NOMO-1 treated with DMSO at 0.1 percent for 48 hours (cell line): ENCODE data around the gene AATF.

Experiments
- DNase-seq: peaks from one replicate; lab custom pipeline; 2025; ENCODE audit not compliant: unreplicated experiment; lab: John Stamatoyannopoulos, UW

Gene AATF

GRCh38 chr17:37043201-37043600 lies 94.4 kb downstream of the AATF start:
- no peak for DNase-seq

- DNase-seq, result no peak
Measured at GRCh38 chr17:37045351-37045922, 96.7 kb downstream of the AATF start.

- DNase-seq, result peak; percentile 56
Measured at GRCh38 chr17:37047631-37048104, 98.9 kb downstream of the AATF start.

- no peak for DNase-seq
Measured at GRCh38 chr17:37048811-37049210, 100.1 kb downstream of the AATF start.

- DNase-seq, result no peak
Measured at GRCh38 chr17:37050920-37051319, 102.2 kb downstream of the AATF start.

- no peak for DNase-seq
Measured at GRCh38 chr17:37051381-37051780, 102.6 kb downstream of the AATF start.

GRCh38 chr17:37051833-37052232 lies 103.1 kb downstream of the AATF start:
- no peak for DNase-seq

- DNase-seq, result no peak
Measured at GRCh38 chr17:37052450-37052849, 103.7 kb downstream of the AATF start.

- DNase-seq, result no peak
Measured at GRCh38 chr17:37054894-37055293, 106.1 kb downstream of the AATF start.

GRCh38 chr17:37056622-37057021 lies 107.9 kb downstream of the AATF start:
- DNase-seq, result no peak

GRCh38 chr17:37059493-37059892 lies 110.7 kb downstream of the AATF start:
- DNase-seq, result no peak

- no peak for DNase-seq
Measured at GRCh38 chr17:37060094-37060493, 111.3 kb downstream of the AATF start.

GRCh38 chr17:37060928-37061327 lies 112.2 kb downstream of the AATF start:
- no peak for DNase-seq

- DNase-seq, result no peak
Measured at GRCh38 chr17:37062021-37062420, 113.3 kb downstream of the AATF start.

- DNase-seq, result no peak
Measured at GRCh38 chr17:37064206-37064605, 115.5 kb downstream of the AATF start.

- no peak for DNase-seq
Measured at GRCh38 chr17:37064956-37065355, 116.2 kb downstream of the AATF start.

- DNase-seq, result no peak
Measured at GRCh38 chr17:37065486-37066321, 117.0 kb downstream of the AATF start.

- DNase-seq, result no peak
Measured at GRCh38 chr17:37066322-37067255, 117.8 kb downstream of the AATF start.

GRCh38 chr17:37067555-37068111 lies 118.9 kb downstream of the AATF start:
- DNase-seq, result no peak

GRCh38 chr17:37068266-37068665 lies 119.5 kb downstream of the AATF start:
- DNase-seq, result no peak

- DNase-seq, result no peak
Measured at GRCh38 chr17:37069087-37069486, 120.3 kb downstream of the AATF start.
